Ovary (tissue), 3 donors: Measurements from ENCODE around the gene BLOC1S1.

ENCODE experiments used
- CTCF ChIP-seq, 3 donors: fragments of 450-650 bp in 2 of 3; fragments of 200-600 bp in 1 of 3; IDR thresholded peaks; one replicate each; pipeline versions ENCODE4 v1.5.1 to v1.8.0; 2016 to 2022; ENCODE audit warnings: antibody characterized with exemption in 3 of 3, mild to moderate bottlenecking in 1 of 3
- EP300 ChIP-seq: sonication (generic); formaldehyde crosslinking; IDR thresholded peaks from one replicate; pipeline ENCODE4 v1.6.1; 2017; ENCODE audit warnings: antibody characterized with exemption
- POLR2A ChIP-seq: fragments of 450-650 bp; IDR thresholded peaks from one replicate; pipeline ENCODE4 v1.6.1; 2017; ENCODE audit warnings: antibody characterized with exemption, mild to moderate bottlenecking, moderate library complexity
- donor health status: DM: no; HTN: no; CAD: no.

GRCh38 chr12:55719371-55719770 lies 3.5 kb downstream of the BLOC1S1 start:
- TF ChIP-seq CTCF (IDR thresholded peaks at IDR 0.05) (no peak), EP300 (no peak), POLR2A (no peak)
